Stimulated activated CD8-positive, alpha-beta memory T cell treated with anti-CD3 and anti-CD28 coated beads, Interleukin-7, amount 100 ng/mL, for 4 hours (primary cell): Measurements from ENCODE around the gene DSCAML1.
"Not testable (repeated sequence)": the region's sequence is repeated elsewhere in the genome, so short reads cannot be mapped to it uniquely, and the experiment has no call there.

Experiments
- DNase-seq, 2 donors: peaks; one replicate each; pipeline ENCODE4 v3.0.0-alpha.2; 2020; ENCODE audit warnings: low read depth in 2 of 2

The DSCAML1 gene

GRCh38 chr11:117410238-117410637, 386.8 kb downstream of the DSCAML1 start:
- DNase-seq, result no peak

DNA sequence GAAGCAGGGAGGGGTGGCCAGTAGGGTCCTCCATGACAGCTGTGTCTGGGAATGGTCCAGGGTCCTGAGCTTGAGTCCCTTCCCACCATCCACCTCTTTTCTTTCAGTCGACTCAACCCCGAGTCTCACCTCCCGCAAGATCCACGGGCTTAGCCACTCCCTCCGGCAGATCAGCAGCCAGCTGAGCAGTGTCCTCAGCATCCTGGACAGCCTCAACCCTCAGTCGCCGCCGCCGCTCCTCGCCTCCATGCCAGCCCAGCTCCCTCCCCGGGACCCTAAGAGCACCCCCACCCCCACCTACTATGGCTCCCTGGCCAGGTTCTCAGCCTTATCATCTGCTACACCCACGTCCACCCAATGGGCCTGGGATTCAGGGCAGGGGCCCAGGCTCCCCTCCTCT, 387.5 kb downstream of the DSCAML1 start:
- DNase-seq, result no peak

DNA sequence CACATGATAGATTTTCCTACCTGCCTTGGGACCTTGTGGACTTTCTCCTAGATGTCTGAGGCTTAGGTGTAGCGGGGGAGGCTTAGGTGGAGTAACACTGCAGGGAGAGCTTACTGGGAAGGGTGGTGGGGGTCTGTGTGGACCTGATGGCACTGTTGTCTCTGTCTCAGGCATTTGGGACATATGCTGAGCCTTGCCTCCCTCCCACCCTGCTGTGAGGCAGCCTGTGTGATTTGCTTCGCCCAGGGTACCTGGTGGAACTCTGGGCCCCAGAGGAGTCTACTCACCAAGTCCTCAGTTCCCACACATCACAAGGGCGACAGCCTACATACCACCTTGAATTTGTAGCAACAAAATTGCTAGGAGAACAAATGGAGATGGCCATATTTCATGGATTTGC, 388.7 kb downstream of the DSCAML1 start:
- DNase-seq, result no peak

DNA sequence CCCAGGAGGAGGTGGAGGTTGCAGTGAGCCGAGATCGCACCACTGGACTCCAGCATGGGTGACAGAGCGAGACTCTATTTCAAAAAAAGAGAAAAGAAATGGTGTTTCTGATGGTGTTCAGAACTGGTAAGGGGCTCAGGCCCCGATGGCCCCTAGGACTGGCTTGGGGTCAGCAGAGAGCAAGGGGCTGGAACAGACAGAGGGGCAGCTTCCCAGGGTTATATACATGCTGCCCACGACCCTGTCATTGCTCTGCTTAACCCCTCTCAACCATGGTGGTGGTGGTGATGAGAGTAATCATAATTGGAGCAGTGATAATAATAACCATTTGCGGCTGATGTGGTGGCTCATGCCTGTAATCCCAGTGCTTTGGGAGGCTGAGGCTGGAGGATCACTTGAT, 390.0 kb downstream of the DSCAML1 start:
- no peak for DNase-seq

GRCh38 chr11:117405898-117406297, 391.1 kb downstream of the DSCAML1 start:
- DNase-seq, result not testable (repeated sequence)

DNA sequence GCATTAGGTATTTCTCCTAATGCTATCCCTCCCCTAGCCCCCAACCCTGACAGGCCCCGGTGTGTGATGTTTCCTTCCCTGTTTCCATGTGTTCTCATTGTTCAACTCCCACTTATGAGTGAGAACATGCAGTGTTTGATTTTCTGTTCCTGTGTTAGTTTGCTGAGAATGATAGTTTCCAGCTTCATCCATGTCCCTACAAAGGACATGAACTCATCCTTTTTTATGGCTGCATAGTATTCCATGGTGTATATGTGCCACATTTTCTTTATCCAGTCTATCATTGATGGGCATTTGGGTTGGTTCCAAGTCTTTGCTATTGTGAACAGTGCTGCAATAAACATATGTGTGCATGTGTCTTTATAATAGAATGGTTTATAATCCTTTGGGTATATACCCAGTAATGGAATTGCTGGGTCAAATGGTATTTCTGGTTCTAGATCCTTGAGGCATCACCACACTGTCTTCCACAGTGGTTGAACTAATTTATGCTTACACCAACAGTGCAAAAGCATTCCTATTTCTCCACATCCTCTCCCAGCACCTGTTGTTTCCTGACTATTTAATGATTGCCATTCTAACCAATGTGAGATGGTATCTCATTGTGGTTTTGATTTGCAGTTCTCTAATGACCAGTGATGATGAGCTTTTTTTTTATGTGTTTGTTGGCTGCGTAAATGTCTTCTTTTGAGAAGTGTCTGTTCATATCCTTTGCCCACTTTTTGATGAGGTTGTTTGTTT, 397.7 kb downstream of the DSCAML1 start:
- DNase-seq, result not testable (repeated sequence)

GRCh38 chr11:117398618-117399017, 398.4 kb downstream of the DSCAML1 start:
- not testable (repeated sequence) for DNase-seq

- DNase-seq, result no peak
Observed at GRCh38 chr11:117396970-117397369, 400.0 kb downstream of the DSCAML1 start.

DNA sequence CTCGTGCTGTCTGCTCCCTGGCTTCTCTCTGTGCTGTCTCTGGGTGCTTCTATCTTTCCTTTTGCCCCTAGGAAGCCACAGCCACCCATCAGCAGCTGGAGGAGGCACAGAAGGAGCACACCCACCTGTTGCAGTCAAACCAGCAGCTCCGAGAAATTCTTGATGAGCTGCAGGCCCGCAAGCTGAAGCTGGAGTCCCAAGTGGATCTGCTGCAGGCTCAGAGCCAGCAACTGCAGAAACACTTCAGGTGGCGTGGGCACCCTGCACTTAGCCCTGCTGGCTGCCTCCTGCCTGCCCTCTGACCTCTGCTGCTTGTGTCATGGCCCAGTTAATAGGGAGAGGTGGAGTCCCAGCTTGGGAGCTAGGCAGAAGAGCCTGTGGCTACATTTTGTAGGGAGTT, 401.5 kb downstream of the DSCAML1 start:
- no peak for DNase-seq

GRCh38 chr11:117394221-117394925, 402.6 kb downstream of the DSCAML1 start:
- no peak for DNase-seq

DNA sequence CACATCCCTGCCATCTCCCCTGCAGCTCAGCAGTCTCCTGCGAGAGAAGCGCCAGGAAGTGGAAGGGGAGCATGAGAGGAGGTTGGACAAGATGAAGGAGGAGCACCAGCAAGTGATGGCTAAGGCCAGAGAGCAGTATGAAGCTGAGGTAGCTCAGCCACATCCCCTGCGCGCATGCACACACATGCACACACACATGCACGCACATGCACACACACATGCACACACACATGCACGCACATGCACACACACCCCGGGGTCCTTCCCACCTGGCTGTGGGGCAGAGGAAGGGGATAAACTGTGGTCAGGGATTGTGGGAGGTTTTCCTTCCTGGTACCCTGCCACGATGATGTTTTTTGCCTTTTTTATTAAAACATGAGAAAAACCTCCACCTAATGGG, 404.0 kb downstream of the DSCAML1 start:
- no peak for DNase-seq

DNA sequence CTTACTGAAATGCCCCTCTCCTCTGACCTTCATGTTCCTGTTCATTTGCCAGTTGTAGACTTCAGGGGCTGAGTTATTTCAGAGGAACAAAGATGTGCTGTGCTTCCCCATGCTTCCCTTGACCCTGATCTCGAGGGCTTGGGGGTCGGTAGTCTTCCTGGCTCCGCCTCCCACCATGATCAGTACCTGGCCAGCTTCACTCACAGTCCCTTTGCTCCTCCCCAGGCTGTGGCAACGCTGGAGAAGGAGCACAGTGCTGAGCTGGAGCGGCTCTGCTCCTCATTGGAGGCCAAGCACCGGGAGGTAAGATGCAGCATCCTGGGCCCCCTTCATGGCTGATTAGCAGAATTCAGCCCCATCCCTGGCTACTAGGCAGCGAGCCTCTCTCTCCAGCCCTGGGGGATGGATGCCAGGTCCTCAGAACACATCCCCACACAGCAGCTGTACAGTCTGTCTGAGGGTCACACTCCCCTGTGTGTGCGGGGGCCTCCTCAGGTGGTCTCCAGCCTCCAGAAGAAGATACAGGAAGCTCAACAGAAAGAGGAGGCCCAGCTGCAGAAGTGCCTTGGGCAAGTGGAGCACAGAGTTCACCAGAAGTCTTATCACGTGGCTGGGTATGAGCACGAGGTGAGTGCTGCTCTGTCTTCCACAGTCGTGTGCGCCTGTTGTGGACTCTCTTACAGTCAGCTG, 404.9 kb downstream of the DSCAML1 start:
- DNase-seq, result no peak

DNA sequence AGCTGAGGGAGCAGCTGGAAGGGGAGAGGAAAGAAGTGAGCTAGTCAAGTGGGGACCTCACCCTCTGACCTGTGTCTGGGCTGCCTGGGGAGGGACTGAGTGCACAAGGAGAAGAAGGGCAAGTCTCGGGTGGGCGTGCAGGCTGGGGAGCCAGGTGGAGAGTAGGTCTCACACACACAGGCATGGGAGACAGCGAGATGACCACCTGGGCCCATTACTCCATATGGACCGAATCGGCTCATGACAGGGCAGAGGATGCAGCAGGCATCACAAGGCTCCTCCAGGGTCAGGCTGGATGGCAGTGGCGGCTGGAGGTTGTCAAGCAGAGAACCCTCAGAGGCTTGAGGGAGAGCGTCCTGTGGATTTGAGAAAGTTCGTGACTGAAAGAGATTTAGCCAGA, 405.8 kb downstream of the DSCAML1 start:
- no peak for DNase-seq

DNA sequence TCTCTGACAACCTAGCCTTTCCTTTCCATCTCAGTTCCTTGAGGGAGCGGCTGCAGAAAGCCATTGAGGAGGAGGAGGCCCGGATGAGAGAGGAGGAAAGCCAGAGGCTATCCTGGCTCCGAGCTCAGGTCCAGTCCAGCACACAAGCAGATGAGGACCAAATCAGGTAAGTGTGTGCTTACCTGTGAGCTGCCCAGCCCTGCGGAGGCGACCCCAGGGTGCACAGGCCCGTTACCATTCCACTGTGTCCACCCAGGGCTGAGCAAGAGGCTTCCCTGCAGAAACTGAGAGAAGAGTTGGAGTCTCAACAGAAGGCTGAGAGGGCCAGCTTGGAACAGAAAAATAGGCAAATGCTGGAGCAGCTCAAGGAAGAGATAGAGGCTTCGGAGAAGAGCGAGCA, 406.3 kb downstream of the DSCAML1 start:
- no peak for DNase-seq

- no peak for DNase-seq
Observed at GRCh38 chr11:117387992-117388755, 408.8 kb downstream of the DSCAML1 start.

- no peak for DNase-seq
Observed at GRCh38 chr11:117385906-117386305, 411.1 kb downstream of the DSCAML1 start.

GRCh38 chr11:117385471-117385870, 411.5 kb downstream of the DSCAML1 start:
- no peak for DNase-seq

DNA sequence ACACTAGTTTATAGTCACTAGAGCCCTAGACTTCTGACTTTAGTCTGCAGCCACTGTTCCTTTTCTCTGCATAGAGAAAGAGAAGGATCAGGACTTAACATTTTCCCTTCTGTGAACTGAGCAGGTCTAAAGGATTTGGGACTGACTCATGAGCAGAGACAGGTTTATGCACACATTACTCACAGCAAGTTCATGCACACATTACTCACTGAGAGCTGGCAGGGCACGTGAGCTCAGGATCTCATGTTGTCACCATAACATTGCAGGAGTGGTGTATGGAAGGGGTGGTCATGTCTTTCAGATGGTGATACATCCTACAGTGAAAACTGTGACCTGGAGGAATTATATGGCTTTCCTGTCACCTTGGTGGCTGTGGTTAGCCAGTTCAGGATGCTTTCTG, 413.0 kb downstream of the DSCAML1 start:
- no peak for DNase-seq

DNA sequence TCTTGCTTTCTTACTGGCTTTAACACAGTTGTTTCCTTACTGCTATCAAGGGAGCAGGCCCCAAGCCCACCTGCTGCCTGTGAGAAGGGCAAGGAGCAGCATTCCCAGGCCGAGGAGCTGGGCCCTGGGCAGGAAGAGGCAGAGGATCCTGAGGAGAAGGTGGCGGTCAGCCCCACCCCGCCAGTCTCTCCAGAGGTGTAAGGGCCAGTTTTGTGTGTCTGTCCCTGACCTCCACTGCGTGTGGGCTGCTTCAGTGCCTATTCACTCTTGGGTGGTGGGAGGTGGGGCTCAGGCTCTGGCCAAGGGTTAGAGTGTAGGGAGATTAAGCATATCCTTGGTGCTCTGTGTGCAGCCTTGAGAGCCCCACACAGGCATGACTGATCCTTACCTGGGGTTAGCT, 414.3 kb downstream of the DSCAML1 start:
- no peak for DNase-seq

GRCh38 chr11:117381481-117382387, 415.3 kb downstream of the DSCAML1 start:
- no peak for DNase-seq

GRCh38 chr11:117380676-117381075, 416.3 kb downstream of the DSCAML1 start:
- no peak for DNase-seq
